Prostate gland (tissue), 2 donors: Measurements from ENCODE around the gene ADARB2.

Experiments used
- CTCF ChIP-seq, 4 experiments: fragments of 200-600 bp in 2 of 4; fragments of 450-650 bp in 2 of 4; sonication (generic) in 2 of 4; IDR thresholded peaks; 1 replicate in 3 of 4; 2 replicates in 1 of 4; pipeline ENCODE4 v1.5.1; 2016 to 2019; ENCODE audit warnings: antibody characterized with exemption in 4 of 4, mild to moderate bottlenecking in 2 of 4, moderate library complexity in 2 of 4
- POLR2A ChIP-seq: fragments of 450-650 bp; IDR thresholded peaks from one replicate; pipeline ENCODE4 v1.6.1; 2016; ENCODE audit warnings: antibody characterized with exemption, mild to moderate bottlenecking
- POLR2AphosphoS5 ChIP-seq: sonication (generic); formaldehyde crosslinking; IDR thresholded peaks from one replicate; pipeline ENCODE4 v1.6.1; 2017; ENCODE audit warnings: antibody characterized with exemption

DNA sequence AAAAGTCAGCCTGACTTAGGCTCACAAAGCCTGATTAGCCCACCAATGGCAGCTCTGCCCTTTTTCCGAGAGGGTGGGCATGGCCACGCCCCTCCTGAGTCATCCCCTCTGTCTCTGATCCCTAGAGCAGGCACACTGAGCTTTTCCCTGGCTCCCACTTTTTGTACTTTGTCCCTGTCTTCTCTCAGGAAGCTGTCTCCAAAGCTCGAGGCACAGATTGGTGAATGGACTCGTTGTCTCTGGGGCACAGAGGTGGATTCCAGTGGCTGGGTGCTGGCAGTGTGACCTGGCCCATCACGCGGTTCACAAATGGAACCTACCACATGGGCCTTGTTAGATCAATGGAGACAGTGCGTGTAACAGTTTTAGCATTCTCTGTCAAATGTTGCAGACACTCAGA lies 367.7 kb downstream of the ADARB2 start:
- TF ChIP-seq POLR2AphosphoS5 (no peak), CTCF (IDR thresholded peaks at IDR 0.05) (no peak), POLR2A (no peak)
